ENCODE measurements around the gene CNTNAP1.

- TF ChIP-seq CTCF (conservative IDR thresholded peaks at IDR 0.05; ENCODE audit: low read depth, low read length): no peak
- TF ChIP-seq EZH2 (IDR thresholded peaks at IDR 0.05; ENCODE audit: borderline replicate concordance, low read depth, low read length, poor library complexity, severe bottlenecking): no peak
Measured at GRCh38 chr17:42632949-42633444, 49.3 kb upstream of the CNTNAP1 start.

Data from A673 (cell line).